Erythroblast (primary cell): ENCODE measurements around the gene ZNF746.

ENCODE experiments used
- GATA1 ChIP-seq: IDR thresholded peaks from 2 replicates; pipeline ENCODE4 v1.6.1; 2011; ENCODE audit warnings: low read depth, mild to moderate bottlenecking, control low read depth, low read length, moderate library complexity
- POLR2A ChIP-seq: IDR thresholded peaks from 2 replicates; pipeline ENCODE4 v1.6.1; 2011; ENCODE audit warnings: mild to moderate bottlenecking, low read length

DNA sequence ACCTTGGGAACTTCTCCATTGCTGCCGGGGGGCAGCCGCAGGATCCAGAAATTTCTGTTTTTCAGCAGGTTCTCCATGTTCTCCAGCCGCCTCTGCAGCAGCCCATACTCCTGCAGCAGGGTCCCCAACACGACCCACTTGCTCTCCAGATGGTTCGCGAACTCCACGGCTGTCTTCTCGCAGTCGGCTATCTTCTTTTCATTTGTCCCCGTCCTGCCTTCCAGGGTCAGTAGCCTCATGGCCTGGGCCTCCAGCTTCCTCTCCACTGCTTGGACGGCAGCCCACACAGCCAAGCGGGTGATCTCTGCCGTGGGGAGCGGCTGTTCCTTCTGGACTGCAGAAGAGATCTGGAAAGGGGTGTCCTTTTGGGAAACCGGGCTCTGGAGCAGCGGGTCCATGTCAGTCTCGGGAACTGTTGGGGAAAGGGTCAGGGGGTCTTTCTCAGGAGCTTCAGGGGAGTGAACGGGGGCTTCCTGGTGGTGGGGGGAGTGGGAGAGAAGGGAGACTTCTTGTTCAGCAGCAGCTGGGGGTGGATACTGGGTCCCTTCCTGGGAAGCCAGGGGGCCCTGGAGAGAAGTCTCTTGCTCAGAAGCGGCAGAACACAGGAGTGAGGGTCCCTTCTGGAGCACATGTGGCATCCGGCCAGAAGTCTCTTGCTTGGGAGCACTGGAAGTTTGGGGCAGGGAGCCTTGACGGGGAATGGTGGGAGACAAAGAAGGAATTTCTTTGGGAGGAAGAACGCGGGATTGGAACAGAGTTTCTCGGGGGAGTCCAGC lies 42.2 kb downstream of the ZNF746 start:
- TF ChIP-seq POLR2A (no peak), GATA1 (no peak)
